ENCODE data around the gene TAF1C. TPM values are rescaled to one million over a fixed set of nuclear protein-coding genes. Genes with fewer than 3 reads are reported as not detected.

TAF1C gene
- total and polyA plus RNA-seq, 9 of the 15 experiments (the other 6 are each of a cell fraction or from before 2014, with no cell fraction given): 1.5 to 74.8 (median 21.0) TPM

GRCh38 chr16:84186685-84187437, at the start of gene TAF1C (continued):
- TF ChIP-seq BACH1 (tag; IDR thresholded peaks at IDR 0.05): no peak
- TF ChIP-seq PHF20 (IDR thresholded peaks at IDR 0.05; ENCODE audit: partially characterized antibody): peak; percentile 95
- 0 out of 2 replicates have a peak, but pooled peaks have one; percentile 8 for TF ChIP-seq DNMT1 (IDR thresholded peaks at IDR 0.05)
- TF ChIP-seq ZMIZ1 (IDR thresholded peaks at IDR 0.05; ENCODE audit: low read depth in 2 of 2, low read length in 2 of 2): peak in 1 of 2 experiments; percentile 71; a peak in 1 of 4 replicates
- 0 out of 2 replicates have a peak, but pooled peaks have one; percentile 86 for TF ChIP-seq ATF6 (CRISPR knock-in tag; IDR thresholded peaks at IDR 0.05)
- no peak for TF ChIP-seq BCOR (IDR thresholded peaks at IDR 0.05)
- peak; percentile 91 for TF ChIP-seq NKRF (IDR thresholded peaks at IDR 0.05; ENCODE audit: borderline replicate concordance)
- TF ChIP-seq SP1 (CRISPR knock-in tag; IDR thresholded peaks at IDR 0.05): peak; percentile 38; the same call in 1 of the 2 replicates
- TF ChIP-seq ZFP36 (IDR thresholded peaks at IDR 0.05; ENCODE audit: low read depth, low read length, partially characterized antibody): no peak
- TF ChIP-seq RFX5 (IDR thresholded peaks at IDR 0.05; ENCODE audit: low read depth, low read length): no peak; the same call in 1 of the 2 replicates
- TF ChIP-seq ZNF445 (CRISPR knock-in tag; IDR thresholded peaks at IDR 0.05; ENCODE audit: low read depth): no peak
- TF ChIP-seq TRIM28 (IDR thresholded peaks at IDR 0.05): no peak
- no peak for TF ChIP-seq ZNF354B (CRISPR knock-in tag; IDR thresholded peaks at IDR 0.05)
- TF ChIP-seq PREB (CRISPR knock-in tag; IDR thresholded peaks at IDR 0.05): no peak
- no peak for TF ChIP-seq EZH2 (IDR thresholded peaks at IDR 0.05; ENCODE audit: borderline replicate concordance, low read depth, low read length)
- peak; percentile 38 for TF ChIP-seq ZFX (CRISPR knock-in tag; IDR thresholded peaks at IDR 0.05)
- TF ChIP-seq FOXA3 (CRISPR knock-in tag; conservative IDR thresholded peaks at IDR 0.05 in 1 of 2, IDR thresholded peaks at IDR 0.05 in 1 of 2): no peak
- TF ChIP-seq ARID2 (IDR thresholded peaks at IDR 0.05): peak; percentile 24; the same call in 1 of the 2 replicates
